Cardiac muscle cell (in vitro differentiated cells and primary cell): ENCODE data around the gene BMPR1B. TPM values are rescaled to one million over a fixed set of nuclear protein-coding genes. Genes with fewer than 3 reads are reported as not detected.

ENCODE experiments used
- DNase-seq, 2 donors: peaks; one replicate each; pipeline versions ENCODE4 v3.0.0 to v3.0.0-alpha.2; 2010 to 2017; ENCODE audit warnings: low read depth in 1 of 2, low spot score in 1 of 2
- H3K27ac ChIP-seq: fragments of 200-600 bp; sonication (generic); 2 replicates; pipeline ENCODE4 v1.5.1; 2016
- H3K27me3 ChIP-seq: fragments of 200-600 bp; sonication (generic); 2 replicates; pipeline ENCODE4 v1.6.0; 2016; ENCODE audit warnings: control low read depth
- H3K36me3 ChIP-seq: fragments of 200-600 bp; sonication (generic); 2 replicates; pipeline ENCODE4 v1.5.1; 2016; ENCODE audit warnings: control low read depth
- H3K4me1 ChIP-seq: fragments of 200-600 bp; sonication (generic); 2 replicates; pipeline ENCODE4 v1.8.1; 2017; ENCODE audit warnings: low read depth, mild to moderate bottlenecking, mixed run types
- H3K4me3 ChIP-seq: fragments of 200-600 bp; sonication (generic); 2 replicates; pipeline ENCODE4 v1.5.1; 2016; ENCODE audit warnings: mild to moderate bottlenecking
- H3K9me3 ChIP-seq: fragments of 200-600 bp; sonication (generic); 2 replicates; pipeline ENCODE4 v1.5.1; 2017; ENCODE audit warnings: low read depth, mild to moderate bottlenecking, control low read depth
- polyA plus RNA-seq: library from polyadenylated mRNA; unstranded; fragments of >200 nt; fragmentation: Nextera tagmentation; extraction: Ambion mirVana; gene quantifications from 2 replicates; pipeline ENCODE4 v1.2.1, GENCODE V29; 2016
- total RNA-seq: library from RNA; depleted of rRNA; stranded (reverse); fragments of >200 nt; gene quantifications from 2 replicates; pipeline ENCODE4 v1.2.3, GENCODE V29; 2016
- TF ChIP-seq, protein P1 (sequence below): IDR thresholded peaks from 2 replicates; pipeline ENCODE4 v1.5.1; 2012; ENCODE audit warnings: low read depth, mild to moderate bottlenecking, low read length

Gene BMPR1B
- total and polyA plus RNA-seq, 2 experiments from 2014 or later, result 0.53 to 1.8 TPM

GRCh38 chr4:95071851-95072250, 314.1 kb downstream of the BMPR1B start:
- H3K9me3 ChIP-seq, result no peaks in the 10 kb centered on the region
- H3K27ac ChIP-seq, result no peak overlapping the region
- TF ChIP-seq, protein P1, sequence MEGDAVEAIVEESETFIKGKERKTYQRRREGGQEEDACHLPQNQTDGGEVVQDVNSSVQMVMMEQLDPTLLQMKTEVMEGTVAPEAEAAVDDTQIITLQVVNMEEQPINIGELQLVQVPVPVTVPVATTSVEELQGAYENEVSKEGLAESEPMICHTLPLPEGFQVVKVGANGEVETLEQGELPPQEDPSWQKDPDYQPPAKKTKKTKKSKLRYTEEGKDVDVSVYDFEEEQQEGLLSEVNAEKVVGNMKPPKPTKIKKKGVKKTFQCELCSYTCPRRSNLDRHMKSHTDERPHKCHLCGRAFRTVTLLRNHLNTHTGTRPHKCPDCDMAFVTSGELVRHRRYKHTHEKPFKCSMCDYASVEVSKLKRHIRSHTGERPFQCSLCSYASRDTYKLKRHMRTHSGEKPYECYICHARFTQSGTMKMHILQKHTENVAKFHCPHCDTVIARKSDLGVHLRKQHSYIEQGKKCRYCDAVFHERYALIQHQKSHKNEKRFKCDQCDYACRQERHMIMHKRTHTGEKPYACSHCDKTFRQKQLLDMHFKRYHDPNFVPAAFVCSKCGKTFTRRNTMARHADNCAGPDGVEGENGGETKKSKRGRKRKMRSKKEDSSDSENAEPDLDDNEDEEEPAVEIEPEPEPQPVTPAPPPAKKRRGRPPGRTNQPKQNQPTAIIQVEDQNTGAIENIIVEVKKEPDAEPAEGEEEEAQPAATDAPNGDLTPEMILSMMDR, result no peak
- no peak overlapping the region for H3K4me3 ChIP-seq
- DNase-seq, result no peak
- no peaks in the 10 kb centered on the region for H3K4me1 ChIP-seq
- H3K36me3 ChIP-seq, result no peaks in the 10 kb centered on the region
- no peaks in the 10 kb centered on the region for H3K27me3 ChIP-seq

- Histone ChIP-seq H3K4me3 (no peak overlapping the region), H3K27me3 (no peaks in the 10 kb centered on the region), H3K36me3 (no peaks in the 10 kb centered on the region), H3K27ac (no peak overlapping the region), H3K9me3 (no peaks in the 10 kb centered on the region), H3K4me1 (no peaks in the 10 kb centered on the region)
- no peak for DNase-seq
- TF ChIP-seq, protein P1, result no peak
Observed at GRCh38 chr4:95073646-95074045, 315.9 kb downstream of the BMPR1B start.

GRCh38 chr4:95077864-95078263, 320.1 kb downstream of the BMPR1B start:
- TF ChIP-seq, protein P1, result no peak
- Histone ChIP-seq H3K27ac (no peak overlapping the region), H3K4me3 (no peak overlapping the region), H3K4me1 (no peaks in the 10 kb centered on the region), H3K36me3 (no peaks in the 10 kb centered on the region), H3K9me3 (no peaks in the 10 kb centered on the region), H3K27me3 (no peaks in the 10 kb centered on the region)
- no peak for DNase-seq

DNA sequence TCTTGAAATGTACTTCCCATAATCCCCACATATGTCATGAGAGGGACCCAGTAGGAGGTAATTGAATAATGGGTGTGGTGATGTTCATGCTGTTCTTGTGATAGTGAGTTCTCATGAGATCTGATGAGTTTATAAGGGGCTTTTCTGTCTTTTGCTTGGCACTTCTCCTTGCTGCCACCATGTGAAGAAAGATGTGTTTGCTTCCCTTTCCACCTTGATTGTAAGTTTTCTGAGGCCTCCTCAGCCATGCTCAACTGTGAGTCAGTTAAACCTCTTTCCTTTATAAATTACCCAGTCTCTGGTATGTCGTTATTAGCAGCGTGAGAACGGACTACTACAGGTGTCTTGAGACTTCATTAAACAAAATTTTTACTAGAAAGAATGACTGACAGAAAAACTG, 323.2 kb downstream of the BMPR1B start:
- H3K4me1 ChIP-seq, result no peaks in the 10 kb centered on the region
- TF ChIP-seq, protein P1, result no peak
- no peak for DNase-seq
- H3K27ac ChIP-seq, result no peak overlapping the region
- H3K36me3 ChIP-seq, result no peaks in the 10 kb centered on the region
- no peak overlapping the region for H3K4me3 ChIP-seq
- no peaks in the 10 kb centered on the region for H3K27me3 ChIP-seq
- H3K9me3 ChIP-seq, result no peaks in the 10 kb centered on the region

DNA sequence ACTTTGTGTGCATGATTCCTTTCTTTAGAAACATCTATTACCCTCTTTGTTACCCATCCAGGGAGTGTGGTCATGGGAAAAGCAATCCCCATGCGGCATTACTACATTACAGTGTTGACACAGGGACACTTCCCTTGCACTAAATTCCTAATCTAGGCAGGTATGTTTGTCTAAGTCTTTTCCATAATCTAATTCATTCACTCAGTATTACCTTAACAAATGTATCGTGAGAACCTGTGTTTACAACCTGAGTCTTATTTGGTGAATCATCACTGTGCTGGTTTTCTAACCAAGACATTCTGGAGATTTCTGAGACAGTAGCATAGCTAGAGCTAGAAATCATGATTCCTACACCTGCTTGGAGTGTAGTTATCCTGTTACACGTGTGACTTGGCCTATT, 326.8 kb downstream of the BMPR1B start:
- no peaks in the 10 kb centered on the region for H3K27me3 ChIP-seq
- H3K36me3 ChIP-seq, result no peaks in the 10 kb centered on the region
- TF ChIP-seq, protein P1, result no peak

DNA sequence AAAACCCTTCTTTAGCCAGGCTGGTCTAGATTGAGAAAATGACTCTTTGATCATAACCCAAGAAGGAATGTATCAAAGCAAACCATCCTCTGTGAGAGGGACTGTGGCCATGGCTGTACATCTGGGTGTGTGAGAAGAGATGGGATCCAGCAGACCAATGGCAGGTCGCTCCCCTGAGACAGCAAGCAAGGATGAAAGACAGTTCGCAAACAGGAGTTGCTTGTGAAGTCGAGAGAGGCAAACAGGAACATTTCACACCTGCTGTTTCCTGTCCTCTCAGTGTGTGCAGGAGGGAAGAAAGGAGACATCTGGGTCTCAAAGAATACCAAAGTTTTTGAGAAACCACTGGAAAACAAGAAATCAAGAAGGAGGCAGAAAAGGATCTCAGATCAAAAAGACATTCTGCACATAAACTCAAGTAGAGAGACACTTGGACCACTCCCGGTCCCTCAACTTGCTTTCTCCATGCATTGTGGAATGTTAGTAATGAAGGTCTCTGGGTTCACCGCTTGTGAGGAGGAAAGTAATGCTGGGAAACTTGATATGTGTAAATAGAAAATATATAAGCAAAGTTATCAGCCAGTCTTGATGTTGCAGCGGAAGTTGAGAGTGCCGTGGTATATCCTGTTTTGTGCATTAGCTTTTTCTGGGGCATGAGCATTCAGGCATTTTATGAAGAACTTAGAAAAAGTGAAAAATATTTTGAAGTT, 327.5 kb downstream of the BMPR1B start:
- Histone ChIP-seq H3K4me3 (no peak overlapping the region), H3K4me1 (no peaks in the 10 kb centered on the region), H3K27ac (no peak overlapping the region), H3K27me3 (no peaks in the 10 kb centered on the region), H3K36me3 (no peaks in the 10 kb centered on the region), H3K9me3 (no peaks in the 10 kb centered on the region)
- no peak for DNase-seq
- TF ChIP-seq, protein P1, result no peak

More for the DNA sequence above, 326.8 kb downstream of the BMPR1B start:
- H3K9me3 ChIP-seq, result no peaks in the 10 kb centered on the region
- H3K4me1 ChIP-seq, result no peaks in the 10 kb centered on the region
- no peak overlapping the region for H3K27ac ChIP-seq
- H3K4me3 ChIP-seq, result no peak overlapping the region
- DNase-seq, result no peak
